SK-N-SH treated with all-trans-retinoic acid at 6 μM for 48 hours (cell line): Measurements from ENCODE around the gene PRKD2.

Experiments used
- ATAC-seq: fragments of 200-7000 bp; cut with Tn5 transposase; 3 replicates; pipeline ENCODE4 v1.9.1; 2020; ENCODE audit warnings: mild to moderate bottlenecking, moderate library complexity
- ARNTL ChIP-seq: fragments of 450-650 bp; formaldehyde crosslinking; IDR thresholded peaks from 2 replicates; pipeline ENCODE4 v1.5.0; 2020; ENCODE audit warnings: low read depth, mild to moderate bottlenecking, moderate library complexity, borderline replicate concordance
- BACH2 ChIP-seq: fragments of 250-450 bp; sonication (Bioruptor Pico); IDR thresholded peaks from 2 replicates; pipeline ENCODE4 v1.9.0; 2021; ENCODE audit warnings: mild to moderate bottlenecking, borderline replicate concordance
- CREB5 ChIP-seq: fragments of 250-450 bp; sonication (Bioruptor Pico); IDR thresholded peaks from 2 replicates; pipeline ENCODE4 v1.5.1; 2020; ENCODE audit warnings: low read depth, mild to moderate bottlenecking, moderate library complexity
- CSDC2 ChIP-seq: fragments of 250-450 bp; sonication (Bioruptor Pico); IDR thresholded peaks from 2 replicates; pipeline ENCODE4 v1.5.0; 2020; ENCODE audit warnings: mild to moderate bottlenecking, moderate library complexity
- CSRNP3 ChIP-seq: fragments of 250-450 bp; sonication (Bioruptor Pico); IDR thresholded peaks from 2 replicates; pipeline ENCODE4 v1.5.1; 2021; ENCODE audit warnings: mild to moderate bottlenecking, moderate library complexity
- ESRRG ChIP-seq: fragments of 250-450 bp; sonication (Bioruptor Pico); IDR thresholded peaks from 2 replicates; pipeline ENCODE4 v1.6.1; 2021; ENCODE audit warnings: mild to moderate bottlenecking
- PATZ1 ChIP-seq: fragments of 250-450 bp; sonication (Bioruptor Pico); IDR thresholded peaks from 2 replicates; pipeline ENCODE4 v1.8.0; 2020; ENCODE audit warnings: mild to moderate bottlenecking, moderate library complexity, borderline replicate concordance
- POU6F1 ChIP-seq: fragments of 250-450 bp; sonication (Bioruptor Pico); IDR thresholded peaks from 2 replicates; pipeline ENCODE4 v1.8.0; 2021; ENCODE audit warnings: low read depth, mild to moderate bottlenecking, moderate library complexity, borderline replicate concordance
- PPARA ChIP-seq: fragments of 250-450 bp; sonication (Bioruptor Pico); IDR thresholded peaks from 2 replicates; pipeline ENCODE4 v1.5.0; 2020; ENCODE audit warnings: mild to moderate bottlenecking, borderline replicate concordance
- RARB ChIP-seq: fragments of 250-450 bp; sonication (Bioruptor Pico); IDR thresholded peaks from 2 replicates; pipeline ENCODE4 v1.8.0; 2021; ENCODE audit warnings: mild to moderate bottlenecking, moderate library complexity
- SNAI2 ChIP-seq: fragments of 250-450 bp; sonication (Bioruptor Pico); IDR thresholded peaks from 2 replicates; pipeline ENCODE4 v1.5.0; 2020; ENCODE audit warnings: mild to moderate bottlenecking, moderate library complexity
- TOX ChIP-seq: fragments of 250-450 bp; sonication (Bioruptor Pico); IDR thresholded peaks from 2 replicates; pipeline ENCODE4 v1.8.0; 2021; ENCODE audit warnings: mild to moderate bottlenecking, moderate library complexity, borderline replicate concordance
- TSHZ2 ChIP-seq: fragments of 250-450 bp; sonication (Bioruptor Pico); IDR thresholded peaks from 2 replicates; pipeline ENCODE4 v1.5.0; 2020; ENCODE audit warnings: mild to moderate bottlenecking, moderate library complexity
- ZC3H10 ChIP-seq: fragments of 250-450 bp; sonication (Bioruptor Pico); IDR thresholded peaks from 2 replicates; pipeline ENCODE4 v1.5.1; 2021; ENCODE audit warnings: mild to moderate bottlenecking, moderate library complexity
- ZFP3 ChIP-seq: fragments of 250-450 bp; sonication (Bioruptor Pico); IDR thresholded peaks from 2 replicates; pipeline ENCODE4 v1.5.0; 2020; ENCODE audit warnings: mild to moderate bottlenecking, moderate library complexity
- ZNF565 ChIP-seq: fragments of 450-650 bp; formaldehyde crosslinking; conservative IDR thresholded peaks from 2 replicates; pipeline ENCODE4 v1.5.0; 2020; ENCODE audit warnings: low read depth, mild to moderate bottlenecking, moderate library complexity
- ZNF8 ChIP-seq: fragments of 450-650 bp; formaldehyde crosslinking; IDR thresholded peaks from 2 replicates; pipeline ENCODE4 v1.5.0; 2020; ENCODE audit warnings: mild to moderate bottlenecking, moderate library complexity

PRKD2 gene

GRCh38 chr19:46744005-46744691 lies 27.2 kb upstream of the PRKD2 start:
- no peak for ATAC-seq
- TF ChIP-seq CSRNP3: no peak
- TF ChIP-seq PATZ1 (CRISPR knock-in tag): no peak
- no peak for TF ChIP-seq TSHZ2
- no peak for TF ChIP-seq RARB
- TF ChIP-seq BACH2 (CRISPR knock-in tag): no peak
- no peak for TF ChIP-seq ZNF8 (CRISPR knock-in tag)
- TF ChIP-seq PPARA (CRISPR knock-in tag): no peak
- no peak for TF ChIP-seq ZFP3 (CRISPR knock-in tag)
- TF ChIP-seq CREB5 (CRISPR knock-in tag): no peak
- no peak for TF ChIP-seq CSDC2 (CRISPR knock-in tag)
- no peak for TF ChIP-seq TOX
- no peak for TF ChIP-seq SNAI2 (CRISPR knock-in tag)
- TF ChIP-seq ZNF565: no peak
- TF ChIP-seq ZC3H10 (CRISPR knock-in tag): no peak
- TF ChIP-seq POU6F1 (CRISPR knock-in tag): no peak
- TF ChIP-seq, all 23 proteins: peak for 0

- ATAC-seq: no peak
- no peak for TF ChIP-seq BACH2 (CRISPR knock-in tag)
- no peak for TF ChIP-seq PATZ1 (CRISPR knock-in tag)
- no peak for TF ChIP-seq ARNTL (CRISPR knock-in tag)
- TF ChIP-seq ZC3H10 (CRISPR knock-in tag): no peak
- TF ChIP-seq CSRNP3: no peak
- TF ChIP-seq CREB5 (CRISPR knock-in tag): no peak
- TF ChIP-seq TSHZ2: no peak
- no peak for TF ChIP-seq POU6F1 (CRISPR knock-in tag)
- no peak for TF ChIP-seq TOX
- TF ChIP-seq ESRRG (CRISPR knock-in tag): no peak
- TF ChIP-seq SNAI2 (CRISPR knock-in tag): no peak
Observed at GRCh38 chr19:46742926-46743480, 26.1 kb upstream of the PRKD2 start.
